ENCODE data around the gene GALNT16.

Gene GALNT16

DNA sequence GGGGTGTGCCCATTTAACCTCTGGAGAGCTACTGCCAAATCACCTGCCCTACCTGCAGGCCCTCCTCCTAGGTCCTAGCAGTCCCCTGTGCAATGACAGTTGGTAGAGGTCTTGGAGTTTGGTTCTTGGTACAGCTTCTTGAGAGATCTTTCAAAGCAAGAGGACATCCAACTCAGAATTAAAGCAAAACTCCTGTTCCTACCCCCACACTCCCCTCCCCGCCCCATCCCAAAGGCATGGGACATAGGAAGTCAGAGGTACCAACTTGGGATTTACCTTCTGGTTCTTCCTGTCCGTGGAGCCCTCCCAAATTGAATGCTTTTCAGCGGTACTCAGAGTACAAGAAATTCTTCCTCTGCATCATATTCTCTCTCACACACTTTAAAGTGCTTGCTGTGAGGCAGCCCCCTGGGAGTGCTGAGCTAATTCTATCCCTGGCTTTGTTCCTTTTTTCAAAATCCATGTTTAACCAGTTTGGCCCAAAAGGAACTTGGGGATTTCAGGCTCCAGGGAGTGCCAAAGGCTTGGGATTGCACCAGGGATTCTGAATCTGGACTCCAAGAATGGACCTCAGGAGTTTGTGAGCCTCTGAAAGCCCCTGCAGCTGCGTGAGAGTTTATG is 40.8 kb downstream of the GALNT16 start:
- no peak overlapping the region for H3K4me3 ChIP-seq (ENCODE audit: low read depth, low read length)
- TF ChIP-seq, protein P1, sequence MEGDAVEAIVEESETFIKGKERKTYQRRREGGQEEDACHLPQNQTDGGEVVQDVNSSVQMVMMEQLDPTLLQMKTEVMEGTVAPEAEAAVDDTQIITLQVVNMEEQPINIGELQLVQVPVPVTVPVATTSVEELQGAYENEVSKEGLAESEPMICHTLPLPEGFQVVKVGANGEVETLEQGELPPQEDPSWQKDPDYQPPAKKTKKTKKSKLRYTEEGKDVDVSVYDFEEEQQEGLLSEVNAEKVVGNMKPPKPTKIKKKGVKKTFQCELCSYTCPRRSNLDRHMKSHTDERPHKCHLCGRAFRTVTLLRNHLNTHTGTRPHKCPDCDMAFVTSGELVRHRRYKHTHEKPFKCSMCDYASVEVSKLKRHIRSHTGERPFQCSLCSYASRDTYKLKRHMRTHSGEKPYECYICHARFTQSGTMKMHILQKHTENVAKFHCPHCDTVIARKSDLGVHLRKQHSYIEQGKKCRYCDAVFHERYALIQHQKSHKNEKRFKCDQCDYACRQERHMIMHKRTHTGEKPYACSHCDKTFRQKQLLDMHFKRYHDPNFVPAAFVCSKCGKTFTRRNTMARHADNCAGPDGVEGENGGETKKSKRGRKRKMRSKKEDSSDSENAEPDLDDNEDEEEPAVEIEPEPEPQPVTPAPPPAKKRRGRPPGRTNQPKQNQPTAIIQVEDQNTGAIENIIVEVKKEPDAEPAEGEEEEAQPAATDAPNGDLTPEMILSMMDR (conservative IDR thresholded peaks at IDR 0.05; ENCODE audit: low read depth, low read length), result no peak
- DNase-seq (ENCODE audit: low read depth), result no peak

DNA sequence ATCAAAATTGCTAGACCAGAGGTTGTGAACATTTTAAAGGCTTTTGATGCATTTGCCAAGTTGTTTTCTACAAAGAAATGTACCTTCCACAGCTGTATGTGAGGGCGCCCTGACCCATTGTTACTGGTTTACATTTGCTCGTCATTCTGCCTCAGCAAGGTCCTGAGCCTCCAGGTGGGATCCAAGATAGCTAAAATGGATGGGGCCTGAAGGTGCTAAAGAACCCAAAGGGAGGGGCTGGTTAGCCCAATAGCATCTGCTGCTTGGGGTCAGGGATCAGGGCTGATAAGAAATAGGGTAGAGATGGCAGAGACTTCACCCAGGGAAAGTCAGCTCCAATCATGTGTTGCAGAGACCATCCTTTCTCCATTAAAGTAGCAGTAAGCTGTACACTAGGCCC is 43.1 kb downstream of the GALNT16 start:
- TF ChIP-seq, protein P1 (conservative IDR thresholded peaks at IDR 0.05; ENCODE audit: low read depth, low read length), result no peak
- no peak for DNase-seq (ENCODE audit: low read depth)
- no peak overlapping the region for H3K4me3 ChIP-seq (ENCODE audit: low read depth, low read length)

DNA sequence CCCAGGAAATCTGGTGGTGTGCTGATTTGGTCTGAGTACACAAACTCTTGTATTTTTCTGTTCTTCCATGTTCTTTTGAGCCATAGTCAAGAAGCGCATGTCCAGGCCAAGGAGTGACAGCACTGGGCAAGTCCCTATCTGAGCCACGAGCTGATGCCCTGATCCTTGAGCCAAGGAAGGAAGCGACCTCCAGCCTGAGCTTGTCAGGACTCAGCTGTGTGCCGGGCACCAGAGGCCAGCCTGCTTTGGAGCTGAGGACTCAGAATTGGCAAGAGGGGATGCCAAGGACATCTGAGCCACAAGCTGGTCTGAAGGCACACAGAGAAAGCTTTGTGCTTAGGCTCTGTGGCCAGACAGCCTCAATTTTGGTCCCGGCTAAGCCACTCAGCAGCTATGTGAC is 52.6 kb downstream of the GALNT16 start:
- DNase-seq (ENCODE audit: low read depth), result no peak
- TF ChIP-seq, protein P1 (conservative IDR thresholded peaks at IDR 0.05; ENCODE audit: low read depth, low read length), result no peak
- H3K4me3 ChIP-seq (ENCODE audit: low read depth, low read length), result no peak overlapping the region

DNA sequence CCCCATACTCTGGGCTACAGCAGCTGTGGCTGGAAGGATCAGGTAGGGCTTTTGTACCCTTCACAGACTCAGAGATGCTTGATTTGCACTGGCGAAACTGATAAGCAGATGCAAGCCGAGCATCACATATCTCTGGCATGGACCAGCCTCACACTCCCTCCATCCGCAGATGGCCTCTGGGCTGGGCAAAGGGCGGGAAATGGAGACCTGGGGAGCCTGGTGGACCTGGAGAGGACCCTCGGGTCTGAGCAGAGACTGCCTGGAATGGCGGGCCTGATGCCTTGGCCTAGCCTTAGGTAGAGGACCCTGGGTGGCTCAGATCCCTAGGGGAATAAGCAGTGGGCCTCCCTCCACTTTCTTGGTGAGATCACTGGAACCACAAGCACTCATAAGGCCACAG is 53.2 kb downstream of the GALNT16 start:
- H3K4me3 ChIP-seq (ENCODE audit: low read depth, low read length), result no peak overlapping the region
- TF ChIP-seq, protein P1 (conservative IDR thresholded peaks at IDR 0.05; ENCODE audit: low read depth, low read length), result no peak
- DNase-seq (ENCODE audit: low read depth), result no peak

DNA sequence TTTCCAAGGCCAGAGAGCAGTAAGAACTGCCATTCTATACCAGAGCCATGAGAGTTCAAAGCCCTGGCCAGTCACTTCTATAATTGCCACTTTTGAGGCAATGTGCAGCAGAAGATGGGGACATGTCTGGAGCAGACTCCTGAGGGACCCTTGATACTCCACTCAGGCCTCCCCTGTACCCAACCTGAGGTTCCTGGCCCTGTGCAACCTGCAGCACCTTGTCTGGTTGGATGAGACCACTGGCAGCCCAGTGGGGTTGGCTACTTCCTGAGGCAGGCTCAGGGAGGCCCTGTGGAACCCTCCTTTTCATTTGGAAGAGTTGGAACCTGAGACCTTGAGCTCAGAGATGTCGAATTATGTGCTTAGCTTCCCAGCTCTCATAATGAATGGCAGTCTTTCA is 54.4 kb downstream of the GALNT16 start:
- H3K4me3 ChIP-seq (ENCODE audit: low read depth, low read length), result no peak overlapping the region
- TF ChIP-seq, protein P1 (conservative IDR thresholded peaks at IDR 0.05; ENCODE audit: low read depth, low read length), result no peak
- no peak for DNase-seq (ENCODE audit: low read depth)

DNA sequence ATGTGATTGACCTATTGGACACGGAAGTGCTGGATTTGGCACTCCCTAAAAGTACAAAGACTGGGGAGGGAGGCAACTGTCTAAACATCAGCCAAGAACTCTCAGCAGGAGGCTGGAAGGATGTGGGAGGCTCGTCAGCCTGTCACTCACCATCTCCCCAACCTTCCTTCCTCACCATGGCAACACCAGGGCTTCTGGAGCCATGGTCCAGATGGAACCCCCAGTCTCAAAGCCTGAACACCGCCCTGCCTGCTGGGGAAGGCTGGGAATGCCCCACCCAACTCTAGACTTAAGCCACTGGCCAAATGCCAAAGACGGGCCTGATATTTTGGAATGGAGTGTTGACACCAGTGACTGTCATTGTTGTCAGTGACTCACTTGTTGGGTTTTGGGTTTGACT is 55.3 kb downstream of the GALNT16 start:
- TF ChIP-seq, protein P1 (conservative IDR thresholded peaks at IDR 0.05; ENCODE audit: low read depth, low read length), result no peak
- H3K4me3 ChIP-seq (ENCODE audit: low read depth, low read length), result no peak overlapping the region
- DNase-seq (ENCODE audit: low read depth), result peak; percentile 29

DNA sequence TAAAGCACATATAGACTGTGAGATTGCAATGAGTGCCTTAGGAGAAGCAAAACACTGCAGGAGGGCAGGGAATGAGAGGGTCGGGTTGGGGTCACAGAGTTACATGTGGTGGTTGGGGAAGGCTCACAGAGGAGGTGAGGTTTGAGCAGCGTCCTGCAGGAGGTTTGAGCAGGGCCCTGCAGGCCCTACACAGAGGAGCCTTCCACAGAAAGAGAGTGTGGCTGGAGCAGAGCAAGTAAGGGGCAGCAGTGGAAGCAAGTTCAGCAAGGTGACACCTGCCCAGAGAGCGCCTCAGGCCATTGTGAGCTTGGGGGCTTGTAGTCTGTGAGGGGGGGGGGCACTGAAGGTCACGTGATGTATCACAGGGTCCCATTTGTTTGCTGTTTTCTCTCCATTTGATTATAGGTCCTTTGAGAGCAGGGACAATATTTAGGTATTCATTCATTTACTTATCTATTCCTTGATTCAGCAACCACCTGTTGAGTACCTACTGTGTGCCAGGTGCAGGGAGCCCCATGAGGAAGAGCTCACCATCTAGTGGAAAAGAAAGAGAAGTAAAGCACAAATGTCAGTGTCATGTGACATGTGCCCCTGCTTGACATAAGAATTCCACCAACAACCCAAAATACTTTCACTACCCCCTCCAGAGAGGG is 56.6 kb downstream of the GALNT16 start:
- TF ChIP-seq, protein P1 (conservative IDR thresholded peaks at IDR 0.05; ENCODE audit: low read depth, low read length), result peak; percentile 11
- no peak for DNase-seq (ENCODE audit: low read depth)
- no peak overlapping the region for H3K4me3 ChIP-seq (ENCODE audit: low read depth, low read length)
